HepG2 (cell line): ENCODE data around the gene MAN1C1. TPM values are rescaled to one million over a fixed set of nuclear protein-coding genes. Genes with fewer than 3 reads are reported as not detected.

Experiments
- ATAC-seq: fragments of 200-7000 bp; cut with Tn5 transposase; 3 replicates; pipeline ENCODE4 v1.9.1; 2020; ENCODE audit warnings: mild to moderate bottlenecking, moderate library complexity
- BruUV-seq: library from RNA; stranded (reverse); fragments of 400-500 nt; replicated peaks from 2 replicates; lab custom pipeline; 2021; lab: Mats Ljungman, UMichigan
- CTCF ChIA-PET: fragments of 300-600 bp; formaldehyde crosslinking; extraction: SDS; loops from one replicate; lab custom pipeline; 2021; ENCODE audit warnings: low total read pairs, inconsistent platforms, low intra/inter-chr PET ratio; lab: Yijun Ruan, JAX
- POLR2A ChIA-PET: fragments of 350-600 bp; sonication (Branson Sonifier 250); formaldehyde crosslinking; loops from one replicate; lab custom pipeline; 2020; ENCODE audit warnings: antibody characterized with exemption, inconsistent platforms; lab: Yijun Ruan, JAX
- DNase-seq: peaks from one replicate; pipeline ENCODE4 v3.0.0-alpha.2; 2015; ENCODE audit warnings: low spot score
- FAIRE-seq: peaks from 3 replicates; lab custom pipeline; 2011; peaks lifted over from hg19 to GRCh38; lab: Jason Lieb, UNC
- H2AFZ ChIP-seq: one replicate; pipeline ENCODE4 v1.6.1; 2011; ENCODE audit warnings: low read length, inconsistent platforms
- H3K27ac ChIP-seq: fragments of 300-600 bp; 3 replicates; pipeline ENCODE4 v1.8.0; 2011; ENCODE audit warnings: mixed run types, mild to moderate bottlenecking, mixed read lengths, low read length, inconsistent platforms; ENCODE audit not compliant: insufficient read depth; ENCODE audit errors: extremely low read length
- H3K27me3 ChIP-seq, 2 experiments: fragments of 200-600 bp in 1 of 2; 2 replicates in 1 of 2; 3 replicates in 1 of 2; pipeline versions ENCODE4 v1.6.0 to v1.8.0; 2011; ENCODE audit warnings: low read length in 2 of 2, mild to moderate bottlenecking in 2 of 2, moderate library complexity in 2 of 2, inconsistent platforms in 1 of 2; ENCODE audit not compliant: insufficient read depth in 2 of 2, control insufficient read depth in 1 of 2
- H3K36me3 ChIP-seq, 2 experiments: fragments of 200-600 bp in 1 of 2; replicated peaks in 1 of 2; 2 replicates in 1 of 2; 3 replicates in 1 of 2; pipeline versions ENCODE4 v1.5.1 to v1.8.0; 2011; ENCODE audit warnings: low read length in 2 of 2, inconsistent platforms in 1 of 2; ENCODE audit not compliant: insufficient read depth in 2 of 2, control insufficient read depth in 1 of 2
- H3K4me1 ChIP-seq: 2 replicates; pipeline ENCODE4 v1.5.1; 2012; ENCODE audit warnings: low read length, inconsistent platforms; ENCODE audit not compliant: insufficient read depth
- H3K4me2 ChIP-seq: 2 replicates; pipeline ENCODE4 v1.6.0; 2011; ENCODE audit warnings: low read depth, low read length, inconsistent platforms
- H3K4me3 ChIP-seq, 3 experiments: fragments of 200-600 bp in 1 of 3; sonication (generic), shearing (Covaris generic) in 1 of 3; replicated peaks in 1 of 3; 2 replicates each; pipeline ENCODE4 v1.5.1; 2011 to 2016; ENCODE audit warnings: low read length in 3 of 3, inconsistent platforms in 2 of 3, low read depth in 2 of 3, mild to moderate bottlenecking in 2 of 3, control low read depth in 1 of 3, mixed read lengths in 1 of 3; ENCODE audit not compliant: insufficient read depth in 1 of 3
- H3K79me2 ChIP-seq: one replicate; pipeline ENCODE4 v1.6.1; 2011; ENCODE audit warnings: low read length, inconsistent platforms; ENCODE audit not compliant: insufficient read depth
- H3K9ac ChIP-seq: 2 replicates; pipeline ENCODE4 v1.6.0; 2011; ENCODE audit warnings: mild to moderate bottlenecking, low read depth, low read length, inconsistent platforms; ENCODE audit not compliant: insufficient read depth
- H3K9me3 ChIP-seq: 2 replicates; pipeline ENCODE4 v1.5.1; 2012; ENCODE audit warnings: mild to moderate bottlenecking, low read length
- H4K20me1 ChIP-seq: 2 replicates; pipeline ENCODE4 v1.6.0; 2011; ENCODE audit warnings: inconsistent platforms, mild to moderate bottlenecking, low read length, moderate library complexity; ENCODE audit not compliant: insufficient read depth
- AFF4 ChIP-seq: sonication (generic); formaldehyde crosslinking; IDR thresholded peaks from 2 replicates; pipeline ENCODE4 v1.4.0; 2020; ENCODE audit warnings: missing genetic modification reagents
- AGO2 ChIP-seq: fragments of 200-400 bp; formaldehyde crosslinking; optimal IDR thresholded peaks from 2 replicates; pipeline ENCODE3; 2017; ENCODE audit warnings: mild to moderate bottlenecking, low read depth, low read length, moderate library complexity
- FOSL2 ChIP-seq: sonication (generic); formaldehyde crosslinking; IDR thresholded peaks from 2 replicates; pipeline ENCODE4 v1.4.0; 2020; ENCODE audit warnings: missing genetic modification reagents
- GPBP1L1 ChIP-seq: sonication (generic); formaldehyde crosslinking; IDR thresholded peaks from 2 replicates; pipeline ENCODE4 v1.5.0; 2020; ENCODE audit warnings: mild to moderate bottlenecking, missing genetic modification reagents
- HNRNPL ChIP-seq: fragments of 200-400 bp; formaldehyde crosslinking; IDR thresholded peaks from 2 replicates; pipeline ENCODE4 v1.6.1; 2017; ENCODE audit warnings: mild to moderate bottlenecking, low read depth, low read length
- JUND ChIP-seq: sonication (generic); formaldehyde crosslinking; IDR thresholded peaks from 2 replicates; pipeline ENCODE4 v1.8.0; 2022; ENCODE audit warnings: mild to moderate bottlenecking, missing genetic modification reagents
- MAX ChIP-seq: IDR thresholded peaks from 2 replicates; pipeline ENCODE4 v1.6.1; 2012; ENCODE audit warnings: inconsistent platforms
- MNT ChIP-seq: fragments of 450-650 bp; IDR thresholded peaks from 2 replicates; pipeline ENCODE4 v1.6.1; 2016
- POLR2A ChIP-seq, 2 experiments: IDR thresholded peaks; 2 replicates each; pipeline ENCODE4 v1.6.1; 2011; ENCODE audit warnings: low read depth in 2 of 2, low read length in 2 of 2, mild to moderate bottlenecking in 1 of 2, moderate library complexity in 1 of 2; ENCODE audit not compliant: insufficient read depth in 1 of 2
- SAP130 ChIP-seq: IDR thresholded peaks from 2 replicates; pipeline ENCODE4 v1.6.1; 2016; ENCODE audit warnings: low read depth
- SRSF1 ChIP-seq: fragments of 200-400 bp; formaldehyde crosslinking; optimal IDR thresholded peaks from 2 replicates; pipeline ENCODE3; 2017; ENCODE audit warnings: mild to moderate bottlenecking, low read depth, low read length, moderate library complexity
- ZBTB10 ChIP-seq: sonication (generic); formaldehyde crosslinking; IDR thresholded peaks from 2 replicates; pipeline ENCODE4 v1.4.0; 2020; ENCODE audit warnings: missing genetic modification reagents, borderline replicate concordance
- ZNF121 ChIP-seq: sonication (generic); formaldehyde crosslinking; IDR thresholded peaks from 2 replicates; pipeline ENCODE4 v1.5.0; 2020; ENCODE audit warnings: mild to moderate bottlenecking, missing genetic modification reagents
- ZNF550 ChIP-seq: sonication (generic); formaldehyde crosslinking; IDR thresholded peaks from 2 replicates; pipeline ENCODE4 v1.4.0; 2020; ENCODE audit warnings: mild to moderate bottlenecking, missing genetic modification reagents, borderline replicate concordance
- WGBS: methylation state at CpG from one replicate; pipeline ENCODE4 v1.1.6; 2017; ENCODE audit warnings: low lambda C conversion rate; 5-methylcytosine and 5-hydroxymethylcytosine counted together
- in situ Hi-C: cut with HindIII; loops from 2 replicates; pipeline ENCODE4 v1.10.0; 2017; ENCODE audit warnings: low pct_unique_long_range_greater_than_20kb; ENCODE audit not compliant: extremely low pct_ligation_motif_present
- intact Hi-C: fragments of 100-400 bp; cut with micrococcal nuclease; formaldehyde crosslinking; loops from one replicate; pipeline ENCODE4 v1.10.0; 2022; ENCODE audit not compliant: unreplicated experiment
- polyA plus RNA-seq, 8 experiments: library from polyadenylated mRNA; depleted of rRNA in 3 of 8; stranded (reverse) in 7 of 8; unstranded in 1 of 8; fragments of >200 nt; fragmentation: Illumina TruSeq in 4 of 8; extraction: Trizol in 4 of 8; gene quantifications; 2 replicates each; pipeline versions ENCODE4 v1.2.1 to v1.2.3, GENCODE V29; 2011 to 2016; ENCODE audit warnings: low read depth in 4 of 8, missing spikeins in 1 of 8, mixed read lengths in 1 of 8; ENCODE audit not compliant: insufficient read depth in 1 of 8
- total RNA-seq, 5 experiments: library from RNA; depleted of rRNA; stranded (reverse); fragments of >200 nt; fragmentation: Illumina TruSeq; extraction: Trizol; gene quantifications; 2 replicates each; pipeline ENCODE4 v1.2.3, GENCODE V29; 2016; ENCODE audit warnings: low read depth in 1 of 5

The MAN1C1 gene
- total and polyA plus RNA-seq, 2 of the 13 experiments (the other 11 are each of a cell fraction or from before 2014, with no cell fraction given), result 0.18 to 0.49 TPM

GRCh38 chr1:25568834-25569596, 47.6 kb upstream of the MAN1C1 start:
- H3K4me2 ChIP-seq, result no peak overlapping the region; the same call in 1 of the 2 replicates
- FAIRE-seq, result no peak
- intact Hi-C loops (no loop called here), in situ Hi-C loops (loop anchor here (5.0 kb wide), 1 partner anchor 37 kb away; no protein-coding TSS in a partner anchor)
- H3K27me3 ChIP-seq, result peaks cover 0 to 3% of the 10 kb centered on the region in 2 experiments; a peak in 2 of 5 replicates
- BruUV-seq, result no TSS peak
- no peak overlapping the region for H3K27ac ChIP-seq
- whole genome bisulfite sequencing, result 63% methylated on average over 13 of the region's 21 CpGs
- no peaks in the 10 kb centered on the region; a peak in 1 of 5 replicates for H3K36me3 ChIP-seq
- H3K4me3 ChIP-seq, result no peak overlapping the region
- ChIA-PET CTCF (no interaction called here), POLR2A (no interaction called here)
- no peaks in the 10 kb centered on the region for H3K79me2 ChIP-seq
- H3K9ac ChIP-seq, result no peak overlapping the region
- no peak overlapping the region for H2AFZ ChIP-seq
- H3K9me3 ChIP-seq, result no peaks in the 10 kb centered on the region
- peaks cover 30% of the 10 kb centered on the region for H3K4me1 ChIP-seq
- H4K20me1 ChIP-seq, result no peaks in the 10 kb centered on the region
- peak; percentile 45 for DNase-seq
- ATAC-seq, result peak; percentile 39; the same call in 2 of the 3 replicates
- TF ChIP-seq AGO2 (peak; percentile 54), HNRNPL (0 out of 2 replicates have a peak, but pooled peaks have one; percentile 40), ZNF121 (no peak), GPBP1L1 (CRISPR knock-in tag) (no peak), MAX (peak; percentile 14; the same call in 1 of the 2 replicates), MNT (peak; percentile 51), ZNF550 (CRISPR knock-in tag) (no peak), FOSL2 (peak; percentile 90), AFF4 (CRISPR knock-in tag) (no peak), SRSF1 (peak; percentile 52), POLR2A (IDR thresholded peaks at IDR 0.05; ENCODE audit: insufficient read depth in 1 of 2, low read depth in 2 of 2, low read length in 2 of 2) (no peak), SAP130 (CRISPR knock-in tag) (0 out of 2 replicates have a peak, but pooled peaks have one; percentile 8), ZBTB10 (CRISPR knock-in tag) (peak; percentile 43; the same call in 1 of the 2 replicates), JUND (CRISPR knock-in tag) (peak; percentile 49; the same call in 1 of the 2 replicates)
